GM19193 (cell line): ENCODE measurements around the gene C4orf50.

Experiments used
- POLR2A ChIP-seq: IDR thresholded peaks from 4 replicates; pipeline ENCODE4 v1.6.1; 2011; ENCODE audit not compliant: insufficient read depth, insufficient read length; ENCODE audit errors: extremely low read depth

The C4orf50 gene

GRCh38 chr4:5992171-5992827 is 25.9 kb downstream of the C4orf50 start:
- no peak for TF ChIP-seq POLR2A

- TF ChIP-seq POLR2A = no peak
Observed at GRCh38 chr4:5991405-5991804, 26.8 kb downstream of the C4orf50 start.

- TF ChIP-seq POLR2A = no peak
Observed at GRCh38 chr4:5990446-5991160, 27.6 kb downstream of the C4orf50 start.

- no peak for TF ChIP-seq POLR2A
Observed at GRCh38 chr4:5989236-5990225, 28.7 kb downstream of the C4orf50 start.

- TF ChIP-seq POLR2A = no peak
Observed at GRCh38 chr4:5988086-5988845, 30.0 kb downstream of the C4orf50 start.

GRCh38 chr4:5984843-5985242 is 33.4 kb downstream of the C4orf50 start:
- TF ChIP-seq POLR2A = no peak

- no peak for TF ChIP-seq POLR2A
Observed at GRCh38 chr4:5982156-5982973, 35.9 kb downstream of the C4orf50 start.

- no peak for TF ChIP-seq POLR2A
Observed at GRCh38 chr4:5980436-5981155, 37.6 kb downstream of the C4orf50 start.

GRCh38 chr4:5979981-5980380 is 38.2 kb downstream of the C4orf50 start:
- TF ChIP-seq POLR2A = no peak

- TF ChIP-seq POLR2A = no peak
Observed at GRCh38 chr4:5976921-5977320, 41.3 kb downstream of the C4orf50 start.

- TF ChIP-seq POLR2A = no peak
Observed at GRCh38 chr4:5976431-5976830, 41.8 kb downstream of the C4orf50 start.

- TF ChIP-seq POLR2A = no peak
Observed at GRCh38 chr4:5974321-5974720, 43.9 kb downstream of the C4orf50 start.
